ENCODE measurements around the gene S100A11. TPM values are rescaled to one million over a fixed set of nuclear protein-coding genes. Genes with fewer than 3 reads are reported as not detected.

The S100A11 gene
- total RNA-seq, 2 donors from 2014 or later = 113 to 239 TPM

DNA sequence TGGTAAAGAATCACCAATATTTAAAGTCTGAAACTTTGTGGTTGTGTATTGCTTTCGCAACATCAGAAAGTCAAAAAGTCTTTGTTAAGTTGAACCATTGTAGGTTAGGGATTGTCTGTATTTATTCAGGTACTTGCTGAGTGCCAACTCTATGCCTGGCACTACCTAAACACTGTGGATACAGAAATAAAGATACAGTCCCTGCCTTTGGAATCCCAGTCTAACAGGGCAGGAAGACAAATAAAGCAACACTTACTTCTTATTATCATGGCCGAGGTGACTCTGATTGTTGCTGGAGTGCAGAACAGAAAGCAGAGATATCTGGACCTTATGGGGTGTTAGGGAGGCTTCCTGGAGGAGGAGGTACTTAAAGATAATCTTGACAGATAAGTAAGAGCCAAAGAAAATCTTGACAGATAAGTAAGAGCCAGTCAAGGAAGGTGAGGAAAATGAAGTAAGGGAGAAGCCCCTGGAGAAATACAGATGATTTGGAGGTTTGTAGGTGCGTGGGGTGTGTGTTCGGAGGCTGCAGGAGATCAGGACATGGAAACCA, 31.4 kb downstream of the S100A11 start:
- Mint-ChIP-seq H3K9me3 (no peaks in the 10 kb centered on the region), H3K36me3 (no peaks in the 10 kb centered on the region)

DNA sequence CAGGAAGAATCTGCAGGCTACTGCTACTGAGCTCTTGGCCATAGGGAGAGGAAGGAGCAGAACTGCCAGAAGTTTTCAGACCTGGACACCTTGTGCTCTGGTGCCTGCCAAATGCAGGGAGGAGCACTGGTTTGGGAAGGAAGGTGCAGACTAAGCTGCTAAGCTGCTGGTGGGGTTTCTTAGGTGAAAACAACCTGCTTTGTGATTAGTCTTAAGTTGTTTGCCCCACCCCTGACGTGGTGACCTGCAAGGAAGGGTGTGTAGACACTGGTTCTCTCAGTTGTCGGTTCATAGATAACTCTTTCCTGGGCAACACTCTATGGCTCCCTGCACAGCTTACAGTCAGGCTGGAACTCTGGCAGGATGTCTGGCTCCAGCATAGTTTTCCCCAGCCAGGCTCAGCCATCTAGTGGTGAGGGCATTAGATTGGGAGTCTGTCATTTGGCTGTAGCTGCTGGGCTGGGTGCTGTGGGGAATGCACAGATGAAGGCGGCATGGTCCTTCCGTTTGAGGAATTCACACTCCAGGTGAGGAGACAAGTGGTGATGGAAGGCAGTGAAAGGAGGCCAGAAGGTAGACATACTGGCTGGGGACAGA, 32.9 kb downstream of the S100A11 start:
- peaks cover 21 to 30% of the 10 kb centered on the region in 2 donors for H3K27me3 Mint-ChIP-seq
- no peak overlapping the region for H3K27ac Mint-ChIP-seq
- no peaks in the 10 kb centered on the region for H3K9me3 Mint-ChIP-seq
- H3K4me1 Mint-ChIP-seq (ENCODE audit: low read depth in 2 of 2) = peaks cover 9 to 12% of the 10 kb centered on the region in 2 donors
- H3K4me3 Mint-ChIP-seq = no peak overlapping the region
- DNase-seq (ENCODE audit: low spot score) (no peak), ATAC-seq (peak in 1 of 2 donors; percentile 4)
- no peaks in the 10 kb centered on the region for H3K36me3 Mint-ChIP-seq

More for the DNA sequence above, 31.4 kb downstream of the S100A11 start:
- Mint-ChIP-seq H3K27me3 (peaks cover 21 to 35% of the 10 kb centered on the region in 2 donors), H3K4me1 (ENCODE audit: low read depth in 2 of 2) (peaks cover 9 to 12% of the 10 kb centered on the region in 2 donors), H3K27ac (no peak overlapping the region), H3K4me3 (no peak overlapping the region)
- no peak for ATAC-seq
- no peak for DNase-seq (ENCODE audit: low spot score)

DNA sequence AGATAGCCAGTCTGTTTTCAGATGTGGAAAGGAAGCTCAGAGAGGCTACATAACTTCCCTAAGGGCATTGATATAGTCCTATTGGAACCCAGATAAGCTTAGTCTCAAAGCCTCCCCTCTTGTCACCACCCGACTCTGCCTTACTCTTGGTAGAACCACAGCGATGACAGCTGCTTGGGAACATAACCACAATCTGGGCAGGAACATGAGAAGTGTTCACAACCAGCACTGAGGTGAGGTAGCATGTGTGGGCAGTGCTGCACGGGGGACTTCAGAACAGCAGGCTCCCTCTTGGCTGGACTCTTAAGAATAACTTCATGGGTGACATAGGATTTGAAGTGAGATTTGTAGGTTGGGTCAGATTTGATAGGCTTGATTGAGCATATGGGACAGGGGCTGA, 33.8 kb downstream of the S100A11 start:
- DNase-seq (ENCODE audit: low spot score) = no peak
- Mint-ChIP-seq H3K4me1 (ENCODE audit: low read depth in 2 of 2) (peaks cover 9 to 12% of the 10 kb centered on the region in 2 donors), H3K4me3 (no peak overlapping the region), H3K27ac (peak overlapping the region in 1 of 2 donors; percentile 1), H3K9me3 (no peaks in the 10 kb centered on the region), H3K36me3 (no peaks in the 10 kb centered on the region), H3K27me3 (peaks cover 14 to 28% of the 10 kb centered on the region in 2 donors)
- ATAC-seq = peak in 1 of 2 donors; percentile 62

DNA sequence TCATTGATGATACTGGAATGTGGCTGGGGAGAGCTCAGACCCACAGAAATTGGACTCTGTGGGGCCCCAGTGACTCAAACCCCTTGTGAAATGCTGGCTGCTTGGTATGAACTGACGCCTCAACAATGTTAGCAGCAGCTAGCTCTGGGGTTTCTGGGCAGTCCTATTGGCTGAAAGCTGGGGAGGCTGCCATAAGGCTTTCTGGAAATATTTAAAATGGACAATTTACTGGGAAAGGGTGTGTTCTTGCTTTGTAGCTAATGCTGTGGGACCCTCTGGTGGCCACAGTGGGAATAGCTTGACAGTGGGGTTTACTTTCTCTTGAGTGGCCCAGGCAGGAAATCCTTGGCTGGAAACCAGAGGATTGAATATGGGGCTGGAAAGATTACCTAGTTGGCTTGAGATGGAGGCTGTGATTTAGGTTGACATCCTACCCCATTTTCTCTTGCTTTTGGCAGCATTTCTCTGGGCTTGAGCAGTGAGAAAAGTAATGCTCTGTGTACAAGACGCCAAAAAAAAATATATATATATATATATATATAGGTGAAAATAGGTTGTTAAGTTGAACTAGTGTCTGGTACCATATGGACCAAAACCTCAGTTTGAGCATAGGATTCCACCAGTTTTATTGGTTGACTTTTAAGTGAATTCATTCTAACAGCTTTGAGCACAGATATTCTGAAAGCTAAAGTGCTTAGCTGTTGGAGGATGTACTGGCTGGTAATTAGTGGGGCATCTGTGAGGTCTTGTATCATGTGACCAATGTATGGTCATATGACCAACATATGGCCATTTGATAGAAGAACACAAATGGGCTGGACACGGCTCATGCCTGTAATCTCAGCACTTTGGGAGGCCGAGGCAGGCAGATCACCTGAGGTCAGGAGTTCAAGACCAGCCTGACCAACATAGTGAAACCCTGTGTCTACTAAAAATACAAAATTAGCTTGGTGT, 34.9 kb downstream of the S100A11 start:
- ATAC-seq (peak; percentile 64 to 72), DNase-seq (ENCODE audit: low spot score) (peak; percentile 73)
- Mint-ChIP-seq H3K4me3 (no peak overlapping the region), H3K36me3 (no peaks in the 10 kb centered on the region), H3K9me3 (no peaks in the 10 kb centered on the region), H3K4me1 (ENCODE audit: low read depth in 2 of 2) (peaks cover 8 to 9% of the 10 kb centered on the region in 2 donors), H3K27ac (no peak overlapping the region), H3K27me3 (peaks cover 14 to 27% of the 10 kb centered on the region in 2 donors)

DNA sequence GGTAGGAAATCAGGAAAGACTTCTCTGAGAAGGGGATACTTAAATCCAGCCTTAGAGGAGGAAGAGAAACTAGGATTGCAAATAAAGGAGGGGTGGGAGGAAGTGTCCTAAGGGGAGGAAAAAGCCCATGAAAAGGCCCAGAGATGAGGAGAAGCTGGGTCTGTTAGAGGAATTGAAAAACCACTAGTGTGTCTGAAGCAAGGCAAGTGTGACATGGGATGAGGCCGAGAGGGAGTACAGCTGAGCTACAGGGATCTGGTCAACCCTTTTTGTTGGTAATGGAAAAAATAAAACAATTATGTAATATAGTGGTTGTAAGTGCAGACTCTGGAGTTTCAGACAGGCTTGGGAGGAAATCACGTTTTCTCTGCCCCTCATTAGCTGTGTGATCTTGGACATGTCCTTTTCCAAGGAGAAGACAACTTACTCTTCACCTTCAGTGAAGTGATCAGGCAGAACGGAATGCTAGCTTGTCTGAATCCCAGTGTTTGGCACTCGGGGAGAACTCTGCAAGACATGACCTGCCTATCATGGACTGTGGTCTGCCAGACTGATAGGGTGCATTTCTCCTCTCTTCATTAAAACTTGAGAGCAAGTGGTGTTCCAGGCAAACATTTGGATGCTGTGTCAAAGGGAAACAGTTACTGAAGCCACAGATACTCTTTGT, 35.7 kb downstream of the S100A11 start:
- H3K27me3 Mint-ChIP-seq = peaks cover 14 to 27% of the 10 kb centered on the region in 2 donors
- peak overlapping the region in 1 of 2 donors; percentile 5 for H3K27ac Mint-ChIP-seq
- ATAC-seq = no peak
- H3K36me3 Mint-ChIP-seq = no peaks in the 10 kb centered on the region
- peaks cover 8 to 9% of the 10 kb centered on the region in 2 donors for H3K4me1 Mint-ChIP-seq (ENCODE audit: low read depth in 2 of 2)
- no peak for DNase-seq (ENCODE audit: low spot score)
- H3K9me3 Mint-ChIP-seq = no peaks in the 10 kb centered on the region
- H3K4me3 Mint-ChIP-seq = no peak overlapping the region

DNA sequence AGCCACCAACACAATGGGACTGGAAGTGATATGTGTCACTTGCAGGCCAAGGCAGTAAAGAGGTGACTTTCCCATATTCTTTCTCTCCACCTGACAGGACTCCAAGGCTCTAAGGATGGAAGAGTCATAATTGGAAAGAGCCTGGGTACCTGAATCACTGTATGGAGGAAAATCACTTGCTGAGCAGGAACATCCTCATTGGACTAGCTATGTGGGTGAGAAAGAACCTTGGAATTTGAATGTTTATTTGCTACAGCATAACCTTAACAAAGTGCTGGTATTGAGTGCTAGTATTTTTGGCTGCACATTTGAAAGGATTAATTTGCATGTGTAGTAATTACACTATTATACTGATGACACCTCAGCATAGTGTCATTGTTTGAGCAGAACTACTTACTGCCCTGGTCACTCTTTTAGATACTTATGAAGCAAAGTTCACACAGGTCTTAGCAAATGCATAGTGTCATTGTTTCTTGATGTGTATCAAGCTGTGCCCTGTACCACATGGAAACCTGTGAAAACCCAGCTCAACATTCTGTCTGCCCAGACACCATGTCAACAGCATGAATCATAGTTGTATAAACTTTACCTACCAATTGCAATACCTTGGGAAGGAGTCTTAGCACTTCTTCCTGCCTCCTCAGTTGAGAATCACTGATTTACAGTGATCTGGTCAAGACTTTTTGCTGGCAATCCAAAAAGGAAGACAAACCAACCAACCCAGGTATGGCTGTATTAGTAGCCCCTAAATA, 38.0 kb downstream of the S100A11 start:
- Mint-ChIP-seq H3K4me3 (no peak overlapping the region), H3K27ac (no peak overlapping the region), H3K27me3 (peaks cover 8 to 18% of the 10 kb centered on the region in 2 donors), H3K4me1 (ENCODE audit: low read depth in 2 of 2) (peaks cover 13 to 15% of the 10 kb centered on the region in 2 donors), H3K36me3 (no peaks in the 10 kb centered on the region), H3K9me3 (no peaks in the 10 kb centered on the region)
- DNase-seq (ENCODE audit: low spot score) (no peak), ATAC-seq (no peak)

DNA sequence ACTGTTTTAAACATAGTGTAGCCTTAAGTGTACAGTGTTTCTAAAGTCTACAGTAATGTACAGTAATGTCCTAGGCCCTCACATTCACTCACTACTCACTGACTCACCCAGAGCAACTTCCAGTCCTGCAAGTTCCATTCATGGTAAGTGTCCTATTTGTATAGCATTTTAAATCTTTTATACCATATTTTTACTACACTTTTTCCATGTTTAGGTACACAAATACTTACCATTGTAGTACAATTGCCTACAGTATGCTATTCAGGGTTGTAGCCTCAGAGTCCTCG, 39.6 kb downstream of the S100A11 start:
- Mint-ChIP-seq H3K9me3 (no peaks in the 10 kb centered on the region), H3K36me3 (no peaks in the 10 kb centered on the region), H3K27ac (no peak overlapping the region), H3K4me1 (ENCODE audit: low read depth in 2 of 2) (peaks cover 17 to 21% of the 10 kb centered on the region in 2 donors), H3K4me3 (no peak overlapping the region), H3K27me3 (peaks cover 0 to 9% of the 10 kb centered on the region in 2 donors)
- ATAC-seq (no peak), DNase-seq (ENCODE audit: low spot score) (no peak)

DNA sequence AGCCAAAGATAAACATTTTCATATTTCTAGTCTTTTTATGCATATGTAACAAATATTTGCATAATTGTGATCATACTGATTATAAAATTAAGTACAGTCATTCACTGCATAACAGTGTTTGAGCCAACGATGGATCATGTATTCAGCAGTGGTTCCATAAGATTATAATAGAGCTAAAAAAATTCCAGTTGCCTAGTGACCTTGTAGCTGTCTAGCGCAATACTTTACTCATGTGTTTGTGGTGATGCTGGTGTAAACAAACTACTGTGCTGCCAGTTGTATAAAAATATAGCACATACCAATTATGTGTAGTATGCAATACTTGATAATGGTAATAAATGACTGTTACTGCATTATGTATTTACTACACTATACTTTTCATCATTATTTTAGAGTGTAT, 41.0 kb downstream of the S100A11 start:
- peaks cover 25 to 30% of the 10 kb centered on the region in 2 donors for H3K4me1 Mint-ChIP-seq (ENCODE audit: low read depth in 2 of 2)
- H3K27ac Mint-ChIP-seq = peak overlapping the region in 1 of 2 donors; percentile 35
- DNase-seq (ENCODE audit: low spot score) (no peak), ATAC-seq (no peak)
- no peaks in the 10 kb centered on the region for H3K36me3 Mint-ChIP-seq
- H3K27me3 Mint-ChIP-seq = peaks cover 0 to 7% of the 10 kb centered on the region in 2 donors
- no peak overlapping the region for H3K4me3 Mint-ChIP-seq
- no peaks in the 10 kb centered on the region for H3K9me3 Mint-ChIP-seq

DNA sequence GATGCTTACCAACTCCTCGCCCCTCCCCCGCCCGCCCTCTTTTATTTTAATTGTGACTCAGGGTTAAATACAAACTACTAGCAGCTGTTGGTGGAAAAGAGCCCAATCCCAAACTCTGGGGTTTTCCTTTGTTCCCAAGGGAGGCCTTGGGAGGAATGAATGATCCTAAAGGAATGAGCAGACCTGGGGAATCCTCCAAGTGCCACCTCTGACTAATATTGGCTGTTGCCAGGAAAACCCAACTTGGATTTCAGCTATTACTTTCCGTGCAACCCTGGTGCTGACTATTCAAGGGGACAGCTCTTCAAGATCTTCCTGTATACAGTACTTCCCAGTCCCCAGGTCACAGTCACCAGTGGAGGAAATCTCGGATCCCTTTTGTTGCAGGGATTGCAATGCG, 41.8 kb downstream of the S100A11 start:
- DNase-seq (ENCODE audit: low spot score) = no peak
- ATAC-seq = no peak
- Mint-ChIP-seq H3K9me3 (no peaks in the 10 kb centered on the region), H3K4me3 (peak overlapping the region; percentile 74), H3K36me3 (no peaks in the 10 kb centered on the region), H3K4me1 (ENCODE audit: low read depth in 2 of 2) (peaks cover 33 to 38% of the 10 kb centered on the region in 2 donors), H3K27me3 (peaks cover 0 to 5% of the 10 kb centered on the region in 2 donors), H3K27ac (peak overlapping the region; percentile 45 to 46)

DNA sequence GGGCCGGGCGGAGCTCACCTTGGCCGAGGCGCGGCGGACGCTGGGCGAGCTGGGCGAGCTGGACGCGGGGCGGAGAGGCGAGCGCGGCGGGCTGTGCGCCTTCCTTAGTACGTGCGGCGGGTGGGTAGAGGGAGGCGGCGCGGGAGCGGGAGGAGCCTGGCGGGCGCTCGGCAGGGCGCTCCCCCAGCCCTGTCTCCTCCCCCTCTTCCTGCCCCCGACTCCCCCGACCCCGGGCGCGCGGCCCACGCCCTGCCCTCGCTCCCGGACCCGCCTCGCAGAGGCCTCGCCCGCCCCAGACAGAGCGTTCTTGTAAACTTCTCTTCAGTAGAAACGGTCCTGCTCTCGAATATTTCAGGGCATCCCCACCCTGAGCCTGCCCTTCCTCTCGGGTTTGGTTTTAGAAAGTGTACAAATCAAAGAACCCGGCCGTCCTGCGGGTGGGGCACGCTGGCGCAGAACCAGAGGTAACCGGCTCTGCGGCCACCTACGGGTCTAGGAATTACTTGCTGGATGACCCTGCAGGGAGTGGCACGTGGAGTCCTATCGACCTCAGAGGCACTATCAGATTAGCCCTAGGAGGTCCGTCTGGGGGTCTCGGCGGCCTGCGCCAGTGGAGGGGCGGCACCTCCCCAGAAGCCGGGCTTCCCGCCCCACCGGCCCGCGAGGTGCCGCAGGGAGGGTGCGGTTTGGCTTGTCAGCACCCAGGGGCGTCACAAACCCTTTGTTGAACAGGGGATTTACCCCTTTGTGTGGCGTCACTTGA, 42.9 kb downstream of the S100A11 start, which contains the start of gene S100A10:
Gene S100A10, minus strand, starts transcription at position 126 of the 763 bp plus-strand sequence. CDS start 7,629 bp downstream, outside the sequence.
- ATAC-seq = peak; percentile 88 to 91
- H3K9me3 Mint-ChIP-seq = no peaks in the 10 kb centered on the region
- H3K27ac Mint-ChIP-seq = peak within 1 kb of the TSS; percentile 75 to 93
- H3K36me3 Mint-ChIP-seq = no peaks in the 10 kb centered on the region
- peak within 1 kb of the TSS; percentile 90 for H3K4me3 Mint-ChIP-seq
- peaks cover 43 to 48% of the 10 kb centered on the region in 2 donors for H3K4me1 Mint-ChIP-seq (ENCODE audit: low read depth in 2 of 2)
- peaks cover 0 to 5% of the 10 kb centered on the region in 2 donors for H3K27me3 Mint-ChIP-seq
- peak; percentile 85 for DNase-seq (ENCODE audit: low spot score)

DNA sequence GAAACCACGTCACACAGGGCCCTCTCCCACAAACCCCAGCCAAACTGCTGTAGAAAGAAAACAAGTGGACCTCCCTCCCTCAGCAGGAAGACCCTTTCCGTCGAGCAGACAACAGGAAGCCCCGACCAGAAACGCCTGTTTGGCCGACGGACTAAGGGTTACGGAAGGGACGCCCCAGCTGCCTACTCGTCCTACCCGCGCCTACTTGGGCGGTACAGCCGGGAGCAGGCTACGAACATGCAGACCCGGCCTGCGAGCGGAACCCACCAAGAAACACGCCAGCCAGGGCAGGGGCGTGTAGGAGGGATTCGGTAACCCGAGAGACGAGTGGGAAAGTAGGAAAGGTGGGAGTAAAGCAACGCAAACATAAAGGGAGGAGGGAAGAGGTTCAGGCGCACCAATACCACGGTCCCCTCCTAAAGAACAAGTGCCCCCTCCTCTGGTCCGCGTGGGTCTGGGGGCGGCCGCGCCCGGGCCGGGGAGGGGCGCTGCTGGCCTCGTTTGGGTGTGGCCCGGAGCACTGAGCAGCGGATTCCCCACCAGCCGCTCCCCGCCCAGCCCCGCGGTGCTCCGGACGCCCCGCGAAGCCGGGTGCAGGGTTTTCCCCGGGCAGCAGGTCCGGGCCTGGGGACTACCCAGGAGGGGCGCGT, 43.6 kb downstream of the S100A11 start:
- peaks cover 48 to 55% of the 10 kb centered on the region in 2 donors for H3K4me1 Mint-ChIP-seq (ENCODE audit: low read depth in 2 of 2)
- H3K36me3 Mint-ChIP-seq = no peaks in the 10 kb centered on the region
- peaks cover 0 to 5% of the 10 kb centered on the region in 2 donors for H3K27me3 Mint-ChIP-seq
- peak overlapping the region; percentile 90 for H3K4me3 Mint-ChIP-seq
- peak overlapping the region; percentile 75 to 93 for H3K27ac Mint-ChIP-seq
- ATAC-seq = peak; percentile 56 to 62
- peak; percentile 70 for DNase-seq (ENCODE audit: low spot score)
- H3K9me3 Mint-ChIP-seq = no peaks in the 10 kb centered on the region

Measured in natural killer cell treated with Interleukin-12 subunit alpha and Interleukin-12 subunit beta and Interleukin-15 and Interleukin-18, amount 100 ng/mL, for 72 hours (primary cell).